Stimulated activated naive CD4-positive, alpha-beta T cell treated with Interleukin-2 at 50 U/mL for 16 hours (primary cell): ENCODE results near the gene SPG7.

Experiments
- DNase-seq: peaks from one replicate; lab custom pipeline; 2025; lab: John Stamatoyannopoulos, UW

The SPG7 gene

DNA sequence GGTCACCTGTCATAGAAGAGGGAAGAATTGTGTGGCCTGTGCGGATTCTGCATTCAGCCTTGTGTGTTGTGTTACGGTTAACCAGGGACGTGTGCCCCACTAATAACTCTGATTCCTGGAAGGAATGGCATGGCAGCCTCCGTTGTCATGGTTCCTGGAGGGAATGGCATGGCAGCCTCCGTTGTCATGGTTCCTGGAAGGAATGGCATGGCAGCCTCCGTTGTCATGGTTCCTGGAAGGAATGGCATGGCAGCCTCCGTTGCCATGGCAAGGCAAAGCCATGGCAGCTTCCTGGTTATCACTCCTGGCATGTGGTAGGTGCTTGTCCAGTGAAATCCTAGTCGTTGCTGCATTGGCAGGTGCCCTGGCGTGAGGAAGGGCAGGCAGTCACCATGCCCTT, 8.9 kb downstream of the SPG7 start:
- DNase-seq: no peak

DNA sequence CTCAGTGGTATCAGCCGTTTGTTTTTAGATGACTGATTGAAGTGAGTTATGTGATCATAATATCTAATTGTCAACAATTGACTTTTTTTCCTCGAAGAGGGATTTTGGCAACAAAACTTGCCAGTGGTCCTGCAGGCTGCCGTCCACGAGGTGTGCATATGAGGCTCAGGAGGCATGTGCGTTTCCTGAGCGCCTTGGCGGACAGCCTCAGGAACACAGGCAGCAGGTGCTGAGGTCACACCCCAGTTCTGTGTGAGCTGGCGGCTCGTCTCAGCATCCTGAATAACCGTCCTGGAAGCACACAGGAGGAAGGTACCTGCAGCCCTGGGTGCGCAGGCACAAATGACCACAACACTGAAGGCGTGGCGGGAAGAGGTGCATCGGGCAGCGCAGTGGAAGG, 11.7 kb downstream of the SPG7 start:
- no peak for DNase-seq

DNA sequence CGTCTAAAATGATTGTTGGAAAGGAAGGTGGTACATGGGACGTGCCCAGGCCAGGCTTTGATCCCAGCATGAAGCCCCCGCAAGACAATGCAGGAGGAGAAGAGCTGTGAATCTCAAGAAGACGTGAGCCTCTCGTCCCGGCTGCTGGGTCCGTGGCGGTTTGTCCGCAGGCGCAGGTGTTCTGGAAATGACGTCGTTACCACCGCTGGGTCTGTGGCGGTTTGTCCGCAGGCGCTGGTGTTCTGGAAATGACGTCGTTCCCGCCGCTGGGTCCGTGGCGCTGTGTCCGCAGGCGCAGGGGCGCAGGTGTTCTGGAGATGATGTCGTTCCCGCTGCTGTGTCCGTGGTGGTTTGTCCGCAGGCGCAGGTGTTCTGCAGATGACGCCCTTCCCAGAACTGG, 14.1 kb downstream of the SPG7 start:
- DNase-seq: no peak

GRCh38 chr16:89523680-89524344, 15.6 kb downstream of the SPG7 start:
- DNase-seq: no peak

- DNase-seq: no peak
These were observed 17.1 kb downstream of the SPG7 start for GRCh38 chr16:89525146-89525913.

- DNase-seq: no peak
These were observed 20.9 kb downstream of the SPG7 start for GRCh38 chr16:89529097-89529496.

GRCh38 chr16:89530401-89531381, 22.5 kb downstream of the SPG7 start:
- no peak for DNase-seq

GRCh38 chr16:89531821-89532526, 23.8 kb downstream of the SPG7 start:
- DNase-seq: no peak

- no peak for DNase-seq
These were observed 26.1 kb downstream of the SPG7 start for GRCh38 chr16:89534252-89534756.

DNA sequence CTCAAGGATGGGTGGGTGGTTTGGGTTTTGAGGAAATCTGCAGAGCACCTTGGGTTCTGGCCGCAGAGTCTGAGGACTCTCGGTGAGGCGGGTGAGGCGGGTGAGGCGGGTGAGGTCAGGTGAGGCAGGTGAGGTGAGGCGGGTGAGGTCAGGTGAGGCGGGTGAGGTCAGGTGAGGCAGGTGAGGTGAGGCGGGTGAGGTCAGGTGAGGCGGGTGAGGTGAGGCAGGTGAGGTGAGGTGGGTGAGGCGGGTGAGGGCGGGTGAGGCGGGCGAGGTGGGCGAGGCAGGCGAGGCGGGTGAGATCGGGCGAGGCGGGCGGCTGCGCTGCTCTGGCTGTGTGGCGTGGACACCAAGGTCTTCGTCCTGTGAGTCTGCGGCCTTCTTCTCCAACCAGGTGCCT, 28.2 kb downstream of the SPG7 start:
- DNase-seq: no peak

GRCh38 chr16:89536886-89537548, 28.8 kb downstream of the SPG7 start:
- no peak for DNase-seq

GRCh38 chr16:89537549-89537925, 29.3 kb downstream of the SPG7 start:
- DNase-seq: no peak

DNA sequence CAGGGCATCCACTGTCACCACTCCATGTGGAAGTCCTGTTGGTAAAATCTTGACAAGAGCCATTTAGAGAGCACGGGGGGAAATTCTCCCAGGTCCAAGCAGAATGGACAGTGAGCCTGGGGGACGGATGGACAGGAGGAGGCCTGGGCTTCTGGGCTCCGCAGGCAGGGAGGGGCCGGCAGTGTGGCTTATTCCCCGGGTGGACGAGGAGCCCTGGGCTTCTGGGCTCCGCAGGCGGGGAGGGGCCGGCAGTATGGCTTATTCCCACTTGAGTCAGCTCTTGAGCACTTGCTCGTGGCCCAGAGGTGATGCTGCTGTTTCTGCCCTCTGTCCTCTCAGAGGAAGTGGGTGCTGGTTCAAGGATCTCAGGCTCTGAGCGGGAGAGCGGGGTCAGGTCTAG, 30.1 kb downstream of the SPG7 start:
- DNase-seq: no peak

DNA sequence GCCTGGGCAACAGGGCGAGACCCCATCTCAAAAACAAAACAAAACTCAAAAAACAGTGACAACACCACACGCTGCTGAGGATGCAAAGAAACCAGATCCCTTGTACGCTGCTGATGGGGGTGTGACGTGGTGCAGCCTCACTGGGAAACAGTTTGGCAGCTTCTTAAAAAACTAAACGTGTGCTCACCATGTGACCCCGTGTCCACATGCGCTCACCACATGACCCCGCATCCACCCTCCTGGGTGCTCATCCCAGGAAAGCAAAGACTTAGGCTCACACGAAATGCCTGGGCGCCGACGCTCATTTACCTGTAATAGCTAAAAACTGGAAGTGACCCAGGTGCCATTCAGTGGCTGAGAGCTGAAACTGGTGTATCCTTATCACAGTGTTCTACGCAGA, 32.4 kb downstream of the SPG7 start:
- no peak for DNase-seq

DNA sequence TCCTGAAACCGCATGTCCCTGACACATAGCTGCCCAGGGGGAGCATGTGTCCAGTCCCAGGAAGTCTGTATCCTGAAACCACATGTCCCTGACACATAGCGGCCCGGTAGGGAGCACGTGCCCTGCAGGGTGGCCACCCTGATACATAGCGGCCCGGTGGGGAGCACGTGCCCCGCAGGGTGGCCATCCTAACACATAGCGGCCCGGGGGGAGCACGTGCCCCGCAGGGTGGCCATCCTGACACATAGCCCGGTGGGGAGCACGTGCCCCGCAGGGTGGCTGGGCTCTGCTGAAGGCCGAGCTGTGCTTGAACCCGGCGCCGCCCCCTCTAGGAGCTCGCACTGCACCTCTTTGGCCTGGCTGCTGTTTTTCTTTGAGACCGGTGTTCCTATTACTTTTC, 33.6 kb downstream of the SPG7 start:
- DNase-seq: no peak

DNA sequence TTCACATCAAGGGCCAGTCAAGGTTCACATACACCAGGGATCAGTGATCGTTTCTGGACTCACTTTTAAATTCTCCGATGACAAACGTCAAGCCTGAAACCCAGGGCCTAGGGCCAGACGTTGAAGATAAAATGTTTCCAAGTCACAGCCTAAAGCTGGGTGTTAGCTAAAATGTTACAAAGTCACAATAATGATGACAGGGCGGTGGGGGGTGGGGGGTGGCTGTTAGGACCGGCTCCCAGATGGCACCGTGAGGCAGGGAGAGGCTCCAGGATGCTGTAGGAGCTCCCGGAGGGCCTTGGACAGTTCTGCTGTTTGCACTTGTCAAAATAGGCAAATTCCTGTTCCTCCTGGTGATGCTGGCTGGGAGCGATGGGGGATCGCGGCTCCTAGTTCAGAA, 35.9 kb downstream of the SPG7 start:
- no peak for DNase-seq

GRCh38 chr16:89544713-89545043, 36.5 kb downstream of the SPG7 start:
- no peak for DNase-seq

GRCh38 chr16:89545044-89545830, 37.0 kb downstream of the SPG7 start:
- DNase-seq: no peak

GRCh38 chr16:89545831-89546574, 37.8 kb downstream of the SPG7 start:
- DNase-seq: no peak

GRCh38 chr16:89546781-89547180, 38.6 kb downstream of the SPG7 start:
- no peak for DNase-seq
